ENCODE measurements around the gene ZC3HAV1. TPM values are rescaled to one million over a fixed set of nuclear protein-coding genes. Genes with fewer than 3 reads are reported as not detected.

Gene ZC3HAV1
- total RNA-seq (220 TPM), polyA plus RNA-seq (100 to 1,000 TPM; 122 to 157 (median 139) TPM)

GRCh38 chr7:139109188-139109982 is at the start of gene ZC3HAV1:
ZC3HAV1 (minus strand) TSS chr7:139109720; CDS start chr7:139109331, 389 bp downstream.
- H3K36me3 Mint-ChIP-seq, result peaks cover 20% of the 10 kb centered on the region
- Histone ChIP-seq H3K27ac (ENCODE audit: insufficient read depth, low read length, poor library complexity, severe bottlenecking) (peak within 1 kb of the TSS; percentile 98), H3K9me3 (ENCODE audit: control insufficient read depth in 2 of 2, low read length in 2 of 2) (no peaks in the 10 kb centered on the region), H3K4me3 (ENCODE audit: low read depth, low read length) (peak within 1 kb of the TSS; percentile 98), H3K4me1 (ENCODE audit: control insufficient read depth, insufficient read depth, low read length, poor library complexity, severe bottlenecking) (peaks cover 24% of the 10 kb centered on the region), H3K36me3 (ENCODE audit: control insufficient read depth, insufficient read depth, low read length) (peaks cover 2% of the 10 kb centered on the region), H3K27me3 (ENCODE audit: control insufficient read depth, insufficient read depth, low read length) (no peaks in the 10 kb centered on the region)
- H3K4me1 Mint-ChIP-seq, result peaks cover 9 to 44% (median 28%) of the 10 kb centered on the region in 4 donors
- peaks cover 0 to 3% (median 0%) of the 10 kb centered on the region in 7 donors for H3K9me3 Mint-ChIP-seq
- H3K27me3 Mint-ChIP-seq, result peaks cover 4% of the 10 kb centered on the region
- H3K27ac Mint-ChIP-seq, result peak within 1 kb of the TSS; percentile 99 to 100 (median 100)
- ATAC-seq (ENCODE audit: low read depth in 2 of 2), result peak; percentile 84 to 86
- H3K4me3 Mint-ChIP-seq, result peak within 1 kb of the TSS; percentile 93 to 98 (median 96)
- DNase-seq, result peak; percentile 86 to 98 (median 91)

DNA sequence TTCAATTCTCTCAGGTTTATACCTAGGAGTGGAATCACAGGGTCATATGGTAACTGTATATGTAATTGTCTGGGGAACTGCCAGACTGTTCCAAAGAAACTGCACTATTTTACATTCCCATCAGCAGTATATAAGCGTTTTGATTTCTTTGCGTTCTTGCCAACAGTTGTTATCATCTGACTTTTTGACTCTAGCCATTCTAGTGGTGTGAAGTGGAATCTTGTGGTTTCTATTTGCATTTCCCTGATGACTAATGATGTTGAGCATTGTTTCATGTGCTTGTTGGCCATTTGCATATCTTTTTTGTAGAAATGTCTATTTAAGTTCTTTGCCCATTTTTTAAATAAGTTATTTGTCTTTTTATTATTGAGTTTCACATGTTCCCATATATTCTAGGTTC is 44.3 kb upstream of the ZC3HAV1 start:
- Mint-ChIP-seq H3K36me3 (peaks cover 7% of the 10 kb centered on the region), H3K27me3 (no peaks in the 10 kb centered on the region), H3K4me3 (no peak overlapping the region), H3K4me1 (peaks cover 0 to 9% (median 4%) of the 10 kb centered on the region in 4 donors), H3K9me3 (peaks cover 0 to 3% (median 0%) of the 10 kb centered on the region in 7 donors), H3K27ac (no peak overlapping the region)
- Histone ChIP-seq H3K4me3 (ENCODE audit: low read depth, low read length) (no peak overlapping the region), H3K9me3 (ENCODE audit: control insufficient read depth in 2 of 2, low read length in 2 of 2) (no peaks in the 10 kb centered on the region), H3K36me3 (ENCODE audit: control insufficient read depth, insufficient read depth, low read length) (no peaks in the 10 kb centered on the region), H3K27me3 (ENCODE audit: control insufficient read depth, insufficient read depth, low read length) (no peaks in the 10 kb centered on the region), H3K27ac (ENCODE audit: insufficient read depth, low read length, poor library complexity, severe bottlenecking) (no peak overlapping the region), H3K4me1 (ENCODE audit: control insufficient read depth, insufficient read depth, low read length, poor library complexity, severe bottlenecking) (no peaks in the 10 kb centered on the region)
- peak in 1 of 3 donors; percentile 27 for DNase-seq
- peak in 1 of 2 donors; percentile 39 for ATAC-seq (ENCODE audit: low read depth in 2 of 2)

GRCh38 chr7:139152149-139152548 is 42.6 kb upstream of the ZC3HAV1 start:
- no peak overlapping the region for H3K27ac ChIP-seq (ENCODE audit: insufficient read depth, low read length, poor library complexity, severe bottlenecking)
- no peaks in the 10 kb centered on the region for H3K27me3 ChIP-seq (ENCODE audit: control insufficient read depth, insufficient read depth, low read length)
- H3K27me3 Mint-ChIP-seq, result no peaks in the 10 kb centered on the region

GRCh38 chr7:139139150-139139549 is 29.6 kb upstream of the ZC3HAV1 start:
- Mint-ChIP-seq H3K27ac (no peak overlapping the region), H3K9me3 (no peaks in the 10 kb centered on the region), H3K36me3 (peaks cover 6% of the 10 kb centered on the region), H3K4me1 (peaks cover 0 to 6% (median under 1%) of the 10 kb centered on the region in 4 donors), H3K4me3 (peak overlapping the region in 1 of 4 donors; percentile 38), H3K27me3 (no peaks in the 10 kb centered on the region)
- no peak for DNase-seq
- Histone ChIP-seq H3K4me1 (ENCODE audit: control insufficient read depth, insufficient read depth, low read length, poor library complexity, severe bottlenecking) (peaks cover 1% of the 10 kb centered on the region), H3K36me3 (ENCODE audit: control insufficient read depth, insufficient read depth, low read length) (no peaks in the 10 kb centered on the region), H3K27me3 (ENCODE audit: control insufficient read depth, insufficient read depth, low read length) (no peaks in the 10 kb centered on the region), H3K27ac (ENCODE audit: insufficient read depth, low read length, poor library complexity, severe bottlenecking) (no peak overlapping the region), H3K4me3 (ENCODE audit: low read depth, low read length) (no peak overlapping the region), H3K9me3 (ENCODE audit: control insufficient read depth in 2 of 2, low read length in 2 of 2) (no peaks in the 10 kb centered on the region)
- ATAC-seq (ENCODE audit: low read depth in 2 of 2), result no peak

More at GRCh38 chr7:139152149-139152548, 42.6 kb upstream of the ZC3HAV1 start:
- Histone ChIP-seq H3K9me3 (ENCODE audit: control insufficient read depth in 2 of 2, low read length in 2 of 2) (no peaks in the 10 kb centered on the region), H3K4me1 (ENCODE audit: control insufficient read depth, insufficient read depth, low read length, poor library complexity, severe bottlenecking) (no peaks in the 10 kb centered on the region), H3K36me3 (ENCODE audit: control insufficient read depth, insufficient read depth, low read length) (no peaks in the 10 kb centered on the region), H3K4me3 (ENCODE audit: low read depth, low read length) (no peak overlapping the region)
- Mint-ChIP-seq H3K9me3 (no peaks in the 10 kb centered on the region), H3K4me1 (peaks cover 0 to 9% (median 4%) of the 10 kb centered on the region in 4 donors), H3K27ac (no peak overlapping the region), H3K36me3 (peaks cover 17% of the 10 kb centered on the region), H3K4me3 (no peak overlapping the region)
- ATAC-seq (ENCODE audit: low read depth in 2 of 2) (no peak), DNase-seq (no peak)

GRCh38 chr7:139133335-139134139 is 24.0 kb upstream of the ZC3HAV1 start:
- ATAC-seq (ENCODE audit: low read depth in 2 of 2) (peak; percentile 98 to 99), DNase-seq (peak; percentile 67 to 94 (median 84))
- no peaks in the 10 kb centered on the region for H3K36me3 ChIP-seq (ENCODE audit: control insufficient read depth, insufficient read depth, low read length)
- H3K4me3 ChIP-seq (ENCODE audit: low read depth, low read length), result peak overlapping the region; percentile 93
- H3K4me1 Mint-ChIP-seq, result peaks cover 4 to 16% (median 9%) of the 10 kb centered on the region in 4 donors
- H3K27me3 ChIP-seq (ENCODE audit: control insufficient read depth, insufficient read depth, low read length), result no peaks in the 10 kb centered on the region
- H3K36me3 Mint-ChIP-seq, result no peaks in the 10 kb centered on the region
- H3K27ac ChIP-seq (ENCODE audit: insufficient read depth, low read length, poor library complexity, severe bottlenecking), result peak overlapping the region; percentile 58
- H3K9me3 Mint-ChIP-seq, result no peaks in the 10 kb centered on the region
- H3K4me3 Mint-ChIP-seq, result peak overlapping the region; percentile 69 to 95 (median 88)
- no peaks in the 10 kb centered on the region for H3K9me3 ChIP-seq (ENCODE audit: control insufficient read depth in 2 of 2, low read length in 2 of 2)
- H3K27me3 Mint-ChIP-seq, result peaks cover 2% of the 10 kb centered on the region
- peaks cover 14% of the 10 kb centered on the region for H3K4me1 ChIP-seq (ENCODE audit: control insufficient read depth, insufficient read depth, low read length, poor library complexity, severe bottlenecking)
- H3K27ac Mint-ChIP-seq, result peak overlapping the region; percentile 32 to 96 (median 94)

DNA sequence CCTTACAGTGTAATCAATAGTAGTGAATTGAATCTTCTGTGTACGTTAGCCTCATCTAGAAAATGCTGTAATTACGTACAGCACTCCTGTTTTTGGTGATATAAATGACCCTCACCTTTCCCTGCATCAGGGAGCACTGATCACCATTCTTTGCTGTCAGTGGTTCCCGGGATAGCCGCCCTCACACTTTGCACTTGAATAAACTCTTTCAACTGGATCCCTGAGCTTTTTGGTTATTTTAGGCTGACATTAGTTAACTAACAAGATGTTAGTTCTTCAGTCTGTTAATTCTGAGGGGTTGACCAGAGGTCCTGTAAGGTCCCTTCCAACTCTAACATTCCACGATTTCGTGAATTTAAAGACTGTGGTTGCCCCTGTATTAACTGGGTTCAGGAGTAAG is 23.4 kb upstream of the ZC3HAV1 start:
- Histone ChIP-seq H3K36me3 (ENCODE audit: control insufficient read depth, insufficient read depth, low read length) (no peaks in the 10 kb centered on the region), H3K9me3 (ENCODE audit: control insufficient read depth in 2 of 2, low read length in 2 of 2) (no peaks in the 10 kb centered on the region), H3K4me1 (ENCODE audit: control insufficient read depth, insufficient read depth, low read length, poor library complexity, severe bottlenecking) (peaks cover 14% of the 10 kb centered on the region), H3K27ac (ENCODE audit: insufficient read depth, low read length, poor library complexity, severe bottlenecking) (peak overlapping the region; percentile 25), H3K27me3 (ENCODE audit: control insufficient read depth, insufficient read depth, low read length) (no peaks in the 10 kb centered on the region), H3K4me3 (ENCODE audit: low read depth, low read length) (peak overlapping the region; percentile 93)
- peaks cover 4% of the 10 kb centered on the region for H3K27me3 Mint-ChIP-seq
- DNase-seq (no peak), ATAC-seq (ENCODE audit: low read depth in 2 of 2) (no peak)
- peak overlapping the region; percentile 69 to 95 (median 88) for H3K4me3 Mint-ChIP-seq
- peak overlapping the region in 2 of 3 donors; percentile 94 to 96 for H3K27ac Mint-ChIP-seq
- H3K4me1 Mint-ChIP-seq, result peaks cover 4 to 18% (median 9%) of the 10 kb centered on the region in 4 donors
- no peaks in the 10 kb centered on the region for H3K36me3 Mint-ChIP-seq
- H3K9me3 Mint-ChIP-seq, result no peaks in the 10 kb centered on the region

GRCh38 chr7:139131601-139132041 is 22.1 kb upstream of the ZC3HAV1 start:
- Mint-ChIP-seq H3K27ac (no peak overlapping the region), H3K36me3 (no peaks in the 10 kb centered on the region), H3K27me3 (peaks cover 4% of the 10 kb centered on the region), H3K4me1 (peaks cover 10 to 27% (median 16%) of the 10 kb centered on the region in 4 donors), H3K4me3 (no peak overlapping the region), H3K9me3 (no peaks in the 10 kb centered on the region)
- H3K27ac ChIP-seq (ENCODE audit: insufficient read depth, low read length, poor library complexity, severe bottlenecking), result no peak overlapping the region
- peaks cover 14% of the 10 kb centered on the region for H3K4me1 ChIP-seq (ENCODE audit: control insufficient read depth, insufficient read depth, low read length, poor library complexity, severe bottlenecking)
- H3K27me3 ChIP-seq (ENCODE audit: control insufficient read depth, insufficient read depth, low read length), result no peaks in the 10 kb centered on the region
- H3K36me3 ChIP-seq (ENCODE audit: control insufficient read depth, insufficient read depth, low read length), result no peaks in the 10 kb centered on the region
- no peaks in the 10 kb centered on the region for H3K9me3 ChIP-seq (ENCODE audit: control insufficient read depth in 2 of 2, low read length in 2 of 2)
- H3K4me3 ChIP-seq (ENCODE audit: low read depth, low read length), result no peak overlapping the region
- DNase-seq, result no peak
- ATAC-seq (ENCODE audit: low read depth in 2 of 2), result no peak
